NCI-H2171 treated with DMSO at 0.1 percent for 48 hours (cell line): ENCODE results near the gene TENT4B.
"Not testable (repeated sequence)": the region's sequence is repeated elsewhere in the genome, so short reads cannot be mapped to it uniquely, and the experiment has no call there.

Source experiments
- DNase-seq: peaks from one replicate; lab custom pipeline; 2025; lab: John Stamatoyannopoulos, UW

The TENT4B gene

GRCh38 chr16:50154420-50154950, 1.4 kb downstream of the TENT4B start:
- DNase-seq = no peak

GRCh38 chr16:50155925-50156324, 2.8 kb downstream of the TENT4B start:
- DNase-seq = no peak

GRCh38 chr16:50156590-50156989, 3.5 kb downstream of the TENT4B start:
- DNase-seq = no peak

GRCh38 chr16:50160495-50161164, 7.5 kb downstream of the TENT4B start:
- peak; percentile 86 for DNase-seq

GRCh38 chr16:50161950-50162349, 8.8 kb downstream of the TENT4B start:
- no peak for DNase-seq

GRCh38 chr16:50165473-50165872, 12.4 kb downstream of the TENT4B start:
- no peak for DNase-seq

- DNase-seq = no peak
Measured at GRCh38 chr16:50166511-50167500, 13.7 kb downstream of the TENT4B start.

- no peak for DNase-seq
Measured at GRCh38 chr16:50167556-50167955, 14.4 kb downstream of the TENT4B start.

- no peak for DNase-seq
Measured at GRCh38 chr16:50169555-50170096, 16.5 kb downstream of the TENT4B start.

GRCh38 chr16:50171773-50172172, 18.7 kb downstream of the TENT4B start:
- not testable (repeated sequence) for DNase-seq

GRCh38 chr16:50172195-50172922, 19.3 kb downstream of the TENT4B start:
- DNase-seq = no peak

GRCh38 chr16:50173316-50173715, 20.2 kb downstream of the TENT4B start:
- no peak for DNase-seq

GRCh38 chr16:50178491-50178941, 25.4 kb downstream of the TENT4B start:
- no peak for DNase-seq

- no peak for DNase-seq
Measured at GRCh38 chr16:50182441-50182840, 29.3 kb downstream of the TENT4B start.

GRCh38 chr16:50183316-50183715, 30.2 kb downstream of the TENT4B start:
- no peak for DNase-seq

GRCh38 chr16:50185005-50185505, 31.9 kb downstream of the TENT4B start:
- DNase-seq = no peak

- no peak for DNase-seq
Measured at GRCh38 chr16:50188619-50189136, 35.6 kb downstream of the TENT4B start.

- DNase-seq = no peak
Measured at GRCh38 chr16:50190292-50190691, 37.2 kb downstream of the TENT4B start.

GRCh38 chr16:50192386-50193050, 39.4 kb downstream of the TENT4B start:
- no peak for DNase-seq

- no peak for DNase-seq
Measured at GRCh38 chr16:50193594-50193993, 40.5 kb downstream of the TENT4B start.

- no peak for DNase-seq
Measured at GRCh38 chr16:50195276-50195675, 42.2 kb downstream of the TENT4B start.
